ENCODE results near the gene SLC26A8. TPM values are rescaled to one million over a fixed set of nuclear protein-coding genes. Genes with fewer than 3 reads are reported as not detected.
A peak's percentile ranks its signal among the peaks of the same experiment; 100 is the strongest.

Gene SLC26A8
- total RNA-seq, 1 experiment from 2014 or later = not detected

DNA sequence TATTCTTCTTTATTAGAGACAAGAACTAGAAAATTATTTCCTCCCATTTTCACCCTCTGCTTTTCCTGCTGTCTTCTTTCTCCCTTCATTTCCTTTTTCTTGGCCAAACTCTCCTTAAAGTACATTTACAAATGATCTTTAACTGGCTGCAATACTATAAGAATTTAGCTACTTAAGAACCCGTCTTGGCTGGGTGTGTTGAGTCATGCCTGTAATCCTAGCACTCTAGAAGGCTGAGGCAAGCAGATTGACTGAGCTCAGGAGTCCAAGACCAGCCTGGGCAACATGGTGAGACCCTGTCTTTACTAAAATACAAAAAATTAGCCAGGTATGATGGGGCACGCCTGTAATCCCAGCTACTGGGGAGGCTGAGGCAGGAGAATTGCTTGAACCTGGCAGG is 64.3 kb downstream of the SLC26A8 start (continued):
- TF ChIP-seq REST (IDR thresholded peaks at IDR 0.05; ENCODE audit: low read depth) (no peak), ZFX (IDR thresholded peaks at IDR 0.05) (no peak), ELF1 (IDR thresholded peaks at IDR 0.05; ENCODE audit: borderline replicate concordance, low read depth) (no peak), RAD21 (IDR thresholded peaks at IDR 0.05; ENCODE audit: low read depth) (no peak)

DNA sequence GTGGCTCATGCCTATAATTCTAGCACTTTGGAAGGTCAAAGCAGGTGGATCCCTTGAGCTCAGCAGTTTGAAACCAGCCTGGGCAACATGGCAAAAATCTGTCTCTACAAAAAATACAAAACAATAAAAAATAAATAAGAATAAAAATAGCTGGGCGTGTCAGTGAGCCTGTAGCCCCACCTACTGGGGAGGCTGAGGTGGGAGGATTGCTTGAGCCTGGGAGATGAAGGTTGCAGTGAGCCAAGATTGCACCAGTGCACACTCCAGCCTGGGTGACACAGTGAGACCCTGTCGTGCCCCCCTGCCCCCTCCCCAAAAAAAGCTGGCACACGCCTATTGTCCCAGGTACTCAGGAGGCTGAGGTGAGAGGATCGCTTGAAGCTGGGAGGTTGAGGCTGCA is 68.5 kb downstream of the SLC26A8 start:
- ChIA-PET RAD21 (ENCODE audit: low non-redundant PET in 1 of 2, low total read pairs in 2 of 2, uncharacterized antibody in 2 of 2, unreplicated experiment in 2 of 2) (interaction anchor here (0.7 kb wide), 3 partner anchors 12 to 202 kb away, joined by 3 to 4 read pairs (median 3); no protein-coding TSS in a partner anchor), POLR2A (no interaction called here), CTCF (interaction anchor here (1.2 kb wide), 1 partner anchor 433 kb away, joined by 3 read pairs; no protein-coding TSS in a partner anchor)
- no peaks in the 10 kb centered on the region for H4K20me1 ChIP-seq (ENCODE audit: insufficient read depth)
- no peak overlapping the region for H3K9ac ChIP-seq (ENCODE audit: low read length)
- BruUV-seq (replicated peaks) = no TSS peak
- H3K4me2 ChIP-seq (ENCODE audit: low read length) = no peak overlapping the region
- H2AFZ ChIP-seq (ENCODE audit: low read depth, low read length, poor library complexity, severe bottlenecking) = peak overlapping the region; percentile 30
- H3K36me3 ChIP-seq (ENCODE audit: control insufficient read depth in 1 of 2, insufficient read depth in 2 of 2, low read length in 2 of 2) = no peaks in the 10 kb centered on the region
- H3K9me2 ChIP-seq (ENCODE audit: insufficient read depth) = no peaks in the 10 kb centered on the region
- no peaks in the 10 kb centered on the region for H3K9me3 ChIP-seq (ENCODE audit: control insufficient read depth in 1 of 2, insufficient read depth in 1 of 2, low read depth in 1 of 2, low read length in 2 of 2)
- H3K79me2 ChIP-seq (ENCODE audit: insufficient read depth, low read length) = no peaks in the 10 kb centered on the region
- ATAC-seq (peak; percentile 64), DNase-seq (ENCODE audit: low read depth, low spot score) (no peak)
- H3K4me3 ChIP-seq (replicated peaks in 1 of 2; ENCODE audit: low read depth in 1 of 2, low read length in 2 of 2) = no peak overlapping the region
- no peak overlapping the region for H3K27ac ChIP-seq (ENCODE audit: low read depth, low read length)
- peaks cover 0 to 21% of the 10 kb centered on the region in 2 experiments; a peak in 1 of 4 replicates for H3K4me1 ChIP-seq (ENCODE audit: control insufficient read depth in 1 of 2, insufficient read depth in 2 of 2, low read length in 2 of 2)
- peaks cover 9% of the 10 kb centered on the region for H3K27me3 ChIP-seq (ENCODE audit: insufficient read depth, low read length)
- intact Hi-C loops (cut with micrococcal nuclease) = loop anchor here (5.0 kb wide), 1 partner anchor 374 kb away; no protein-coding TSS in a partner anchor
- TF ChIP-seq POLR2A (IDR thresholded peaks at IDR 0.05; ENCODE audit: borderline replicate concordance, extremely low read depth, insufficient read depth, insufficient read length) (no peak), RAD21 (IDR thresholded peaks at IDR 0.05; ENCODE audit: low read depth) (peak; percentile 80)
- TF ChIP-seq, protein P1, sequence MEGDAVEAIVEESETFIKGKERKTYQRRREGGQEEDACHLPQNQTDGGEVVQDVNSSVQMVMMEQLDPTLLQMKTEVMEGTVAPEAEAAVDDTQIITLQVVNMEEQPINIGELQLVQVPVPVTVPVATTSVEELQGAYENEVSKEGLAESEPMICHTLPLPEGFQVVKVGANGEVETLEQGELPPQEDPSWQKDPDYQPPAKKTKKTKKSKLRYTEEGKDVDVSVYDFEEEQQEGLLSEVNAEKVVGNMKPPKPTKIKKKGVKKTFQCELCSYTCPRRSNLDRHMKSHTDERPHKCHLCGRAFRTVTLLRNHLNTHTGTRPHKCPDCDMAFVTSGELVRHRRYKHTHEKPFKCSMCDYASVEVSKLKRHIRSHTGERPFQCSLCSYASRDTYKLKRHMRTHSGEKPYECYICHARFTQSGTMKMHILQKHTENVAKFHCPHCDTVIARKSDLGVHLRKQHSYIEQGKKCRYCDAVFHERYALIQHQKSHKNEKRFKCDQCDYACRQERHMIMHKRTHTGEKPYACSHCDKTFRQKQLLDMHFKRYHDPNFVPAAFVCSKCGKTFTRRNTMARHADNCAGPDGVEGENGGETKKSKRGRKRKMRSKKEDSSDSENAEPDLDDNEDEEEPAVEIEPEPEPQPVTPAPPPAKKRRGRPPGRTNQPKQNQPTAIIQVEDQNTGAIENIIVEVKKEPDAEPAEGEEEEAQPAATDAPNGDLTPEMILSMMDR (IDR thresholded peaks at IDR 0.05 in 2 of 3, conservative IDR thresholded peaks at IDR 0.05 in 1 of 3; ENCODE audit: borderline replicate concordance in 1 of 3, insufficient read depth in 1 of 3, low read depth in 2 of 3, low read length in 2 of 3) = peak; percentile 38 to 55 (median 41); a peak in 5 of 6 replicates

Data from HCT116 (cell line).